Fibroblast of upper back skin (primary cell): ENCODE results near the gene CLSTN2.
A peak's percentile ranks its signal among the peaks of the same experiment; 100 is the strongest.

Experiments used
- DNase-seq: peaks from one replicate; pipeline ENCODE4 v3.0.0-alpha.2; 2013

The CLSTN2 gene

DNA sequence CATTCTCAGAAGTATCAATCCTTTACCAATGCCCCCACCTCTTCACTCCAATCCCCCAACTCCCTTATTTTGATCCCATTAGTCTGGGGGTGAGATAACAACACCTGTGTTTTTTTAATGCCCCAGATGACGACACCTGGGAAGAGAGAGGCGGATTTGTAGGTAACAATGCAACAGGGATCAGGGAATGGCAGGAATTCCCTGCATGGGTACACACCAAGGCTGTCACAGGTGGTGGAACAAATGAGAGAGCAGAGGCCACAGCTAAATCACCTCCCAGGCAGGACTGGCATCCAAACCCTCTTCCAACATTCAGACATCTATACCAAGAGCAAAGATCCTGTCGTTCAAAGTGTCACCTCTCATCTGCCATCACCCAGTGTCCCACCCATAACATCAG lies 423.7 kb downstream of the CLSTN2 start:
- DNase-seq, result no peak

DNA sequence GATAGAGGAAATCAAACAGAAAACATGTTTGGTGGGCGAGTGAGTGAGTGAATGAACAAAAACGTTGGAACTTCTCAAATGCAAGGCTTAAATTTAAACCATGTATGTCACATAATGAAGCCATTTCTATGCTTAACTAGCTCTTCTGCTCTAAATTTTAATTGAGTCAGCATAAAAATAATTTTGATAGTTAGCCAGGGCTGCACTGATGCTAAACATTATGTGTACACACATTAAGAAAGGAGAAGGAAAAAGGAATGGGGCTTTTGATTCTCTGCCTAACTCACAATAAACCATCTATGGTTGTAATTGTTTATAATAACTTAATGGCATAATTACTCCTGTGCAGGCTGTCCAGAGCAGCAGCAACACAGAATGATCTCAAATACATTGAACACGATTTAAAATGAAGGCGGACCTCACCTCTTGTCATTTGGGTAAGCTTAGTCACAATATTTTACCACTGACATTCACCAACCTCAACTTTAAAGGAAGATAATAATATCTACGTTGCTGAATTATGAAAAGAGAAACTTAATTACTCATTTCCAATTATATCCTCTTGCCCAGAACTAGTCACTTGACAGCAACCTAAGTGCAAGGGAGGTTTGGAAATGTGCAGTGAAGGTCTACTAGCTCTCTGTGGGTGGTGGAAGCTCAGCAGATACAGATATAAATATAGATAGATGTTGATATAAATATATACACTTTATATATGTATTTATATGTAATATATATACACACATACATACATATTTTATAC lies 424.4 kb downstream of the CLSTN2 start:
- DNase-seq, result no peak

DNA sequence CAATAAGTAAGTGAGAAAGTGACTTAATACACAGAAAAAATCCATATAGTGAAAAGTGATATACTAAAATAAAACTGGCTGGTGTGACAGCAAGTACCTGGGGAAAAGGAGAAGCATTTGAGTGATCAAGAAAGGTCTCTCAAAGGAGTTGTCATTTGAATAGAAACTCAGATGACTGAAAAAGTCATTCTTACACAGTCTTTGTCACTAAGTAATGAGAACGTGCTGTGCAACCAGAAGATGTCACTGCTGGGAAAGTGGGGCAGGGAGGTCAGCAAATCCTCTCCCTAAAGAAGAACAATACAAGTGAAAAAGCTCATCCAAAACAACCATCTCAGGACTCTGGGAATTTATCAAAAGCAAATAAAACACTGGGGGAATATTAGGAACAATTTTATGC lies 425.3 kb downstream of the CLSTN2 start:
- no peak for DNase-seq

DNA sequence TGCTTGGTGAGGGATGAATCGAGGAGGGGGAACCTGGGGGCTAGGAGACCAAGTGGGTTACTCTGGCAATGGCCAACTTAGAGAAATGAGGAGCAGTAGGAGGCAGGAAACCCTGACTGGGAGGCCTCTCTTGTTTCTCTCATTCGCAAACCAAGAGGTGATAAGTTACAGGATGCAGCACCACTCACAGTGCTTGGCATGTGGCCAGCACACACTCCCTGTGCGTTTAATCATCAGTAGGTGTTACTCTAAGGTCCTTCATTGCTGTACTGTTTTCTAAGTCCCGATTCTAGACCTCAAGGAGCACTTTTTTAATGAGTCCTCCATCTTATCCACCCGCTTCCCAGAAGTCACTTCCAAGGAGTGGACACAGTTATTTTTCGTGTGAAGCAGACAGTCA lies 428.8 kb downstream of the CLSTN2 start:
- DNase-seq, result no peak

DNA sequence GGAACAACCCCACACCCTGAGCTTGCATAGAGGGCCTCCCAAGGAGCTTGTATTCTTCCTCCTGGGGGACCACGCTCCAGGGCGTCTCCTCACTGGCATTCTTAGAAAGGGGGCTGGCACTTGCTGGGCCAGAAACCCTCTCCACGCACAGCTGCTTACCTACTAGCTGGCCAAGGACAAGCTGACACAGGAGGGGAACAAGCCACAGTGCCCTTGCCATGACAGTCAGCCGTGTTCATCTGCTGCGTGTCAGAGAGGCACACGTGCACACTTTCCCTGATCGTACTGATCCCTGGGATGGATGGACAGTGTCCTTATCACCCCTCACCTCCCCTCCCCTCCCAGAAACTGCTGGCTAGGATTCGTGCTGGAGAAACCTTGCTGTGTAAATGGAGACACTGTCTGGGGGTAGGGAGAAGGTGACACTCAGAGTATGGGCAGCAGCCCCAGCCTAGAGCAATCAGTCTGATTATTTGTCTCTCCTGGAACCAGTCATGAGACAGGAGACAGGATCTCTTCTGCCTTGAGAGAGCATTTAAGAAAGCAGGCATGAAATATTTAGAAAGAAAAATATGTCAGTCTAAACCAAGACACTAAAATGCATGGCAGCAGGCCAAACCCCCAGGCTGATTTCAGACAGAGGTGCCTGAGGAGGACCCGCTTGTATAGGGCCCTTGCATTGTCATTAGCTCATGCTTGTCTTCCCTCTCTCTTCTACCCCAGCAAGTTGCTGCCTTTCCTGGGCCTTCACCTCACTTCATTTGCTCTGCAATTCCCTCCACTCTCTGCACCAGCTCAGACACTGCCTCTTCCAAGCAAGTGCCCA lies 431.1 kb downstream of the CLSTN2 start:
- DNase-seq, result no peak

DNA sequence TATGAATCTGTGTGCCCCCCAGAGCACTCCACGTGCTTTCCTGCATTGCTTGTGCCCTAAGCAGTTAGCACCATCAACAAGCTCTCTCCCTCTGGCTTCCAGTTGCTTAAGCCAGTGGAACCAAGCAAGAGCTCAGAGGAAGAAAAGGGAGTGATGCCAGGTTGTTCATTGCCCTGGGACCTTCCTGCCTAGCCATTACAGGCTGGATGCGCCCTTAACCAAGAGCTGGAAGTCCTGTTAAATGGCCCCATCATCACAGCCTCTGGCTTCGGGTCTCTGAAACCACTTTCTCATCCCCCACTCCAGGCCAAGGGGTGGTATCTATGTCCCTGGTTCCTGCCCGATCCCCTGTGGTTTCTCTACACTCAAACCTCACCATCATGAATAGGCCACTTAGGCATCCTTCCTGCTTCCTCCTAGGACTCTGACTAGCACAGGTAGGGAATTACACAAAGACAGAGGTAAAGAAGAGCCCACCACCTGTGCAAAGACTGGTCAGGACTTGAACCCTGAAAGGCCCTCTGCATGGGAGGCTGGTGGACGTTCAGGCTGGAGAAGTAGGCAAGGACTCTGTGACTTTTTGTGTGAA lies 433.3 kb downstream of the CLSTN2 start:
- no peak for DNase-seq

DNA sequence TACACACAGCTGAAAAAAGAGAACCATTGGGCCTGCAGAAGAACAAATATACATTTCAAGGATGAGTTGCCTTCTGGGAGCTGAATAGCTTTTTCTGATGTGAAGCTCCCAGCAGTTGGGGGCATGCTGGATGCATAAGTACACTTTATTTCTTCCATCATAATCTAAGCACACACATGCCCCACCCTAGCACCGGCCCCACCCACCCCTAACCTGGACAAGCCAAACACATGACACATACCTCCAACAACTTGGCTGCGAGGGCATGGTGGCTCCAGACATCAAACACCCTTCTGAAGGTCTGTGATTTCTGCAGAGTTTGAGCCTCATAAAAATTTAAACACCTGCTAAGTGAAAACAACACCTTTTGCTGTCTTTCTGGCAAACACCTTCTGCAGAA lies 435.7 kb downstream of the CLSTN2 start:
- no peak for DNase-seq

DNA sequence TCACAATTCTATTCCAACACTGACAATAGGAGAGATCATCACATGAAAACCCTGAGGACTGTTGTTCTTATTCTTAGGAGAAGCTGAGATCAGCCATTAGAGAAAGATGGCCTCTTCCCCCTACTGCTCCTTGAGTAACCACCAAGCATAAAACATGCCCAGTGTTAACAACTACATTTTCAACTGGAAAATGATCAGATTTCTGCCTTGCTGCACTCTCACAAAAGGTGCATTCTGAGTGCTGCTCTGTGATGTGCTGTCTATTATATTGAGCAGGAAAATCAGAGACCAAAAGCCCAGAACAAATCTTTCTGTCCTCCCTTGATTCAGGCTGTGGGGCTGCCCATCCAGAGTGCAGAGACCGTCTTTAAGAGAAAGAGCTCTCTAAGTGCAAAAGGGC lies 438.2 kb downstream of the CLSTN2 start:
- no peak for DNase-seq

DNA sequence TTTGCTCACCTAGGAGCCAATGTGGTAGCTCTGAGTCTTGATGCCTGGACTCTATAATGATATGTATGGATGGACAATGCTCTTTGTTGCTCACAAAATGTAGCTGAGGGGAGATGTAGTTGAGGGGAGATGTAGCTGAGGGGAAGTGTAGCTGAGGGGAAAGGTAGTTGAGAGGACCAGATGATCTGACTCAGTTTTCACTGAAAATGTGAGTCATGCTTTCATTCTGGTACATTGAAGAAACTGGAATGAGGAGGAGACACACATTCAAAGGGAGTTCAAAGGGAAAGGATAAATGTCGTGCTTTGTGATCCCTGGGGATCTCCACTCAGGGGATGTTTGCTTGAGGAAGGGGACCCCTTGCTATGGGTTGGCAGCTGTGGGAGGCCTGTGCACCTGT lies 440.0 kb downstream of the CLSTN2 start:
- no peak for DNase-seq

DNA sequence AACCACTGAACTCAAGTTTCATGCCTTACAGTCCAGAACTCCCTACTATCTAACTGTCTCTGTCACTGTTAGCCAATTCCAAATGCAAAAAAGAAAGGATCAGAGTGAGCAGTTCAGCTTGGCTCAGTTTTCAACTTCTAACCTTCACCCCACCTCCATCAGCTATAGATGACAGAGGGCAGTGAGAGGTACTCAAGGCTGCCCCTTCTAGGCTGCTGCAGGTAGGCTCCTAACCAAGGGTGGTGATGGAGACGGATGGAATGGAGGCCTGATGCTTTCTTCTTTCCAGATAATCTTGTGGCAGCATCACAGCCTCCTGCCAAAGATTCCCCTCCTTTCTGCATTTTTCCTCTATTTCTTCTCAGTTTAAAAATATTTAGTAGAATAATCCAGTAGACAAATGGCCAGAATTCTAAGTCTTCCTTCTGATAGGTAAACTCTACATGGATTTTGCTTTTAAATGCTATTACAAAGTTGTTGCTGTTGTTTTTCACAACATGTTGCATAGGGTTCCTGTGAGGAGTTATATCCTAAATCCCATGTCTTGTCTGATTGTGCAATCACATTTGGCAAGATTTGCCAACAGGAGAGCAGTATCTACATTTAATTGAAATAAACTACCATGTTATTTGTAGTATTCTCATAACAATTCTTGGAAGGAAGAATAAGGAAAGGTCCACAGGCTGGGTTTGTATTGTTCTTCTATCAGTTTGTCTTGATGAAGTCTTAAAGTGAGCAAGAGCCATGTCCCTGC lies 441.3 kb downstream of the CLSTN2 start:
- no peak for DNase-seq

DNA sequence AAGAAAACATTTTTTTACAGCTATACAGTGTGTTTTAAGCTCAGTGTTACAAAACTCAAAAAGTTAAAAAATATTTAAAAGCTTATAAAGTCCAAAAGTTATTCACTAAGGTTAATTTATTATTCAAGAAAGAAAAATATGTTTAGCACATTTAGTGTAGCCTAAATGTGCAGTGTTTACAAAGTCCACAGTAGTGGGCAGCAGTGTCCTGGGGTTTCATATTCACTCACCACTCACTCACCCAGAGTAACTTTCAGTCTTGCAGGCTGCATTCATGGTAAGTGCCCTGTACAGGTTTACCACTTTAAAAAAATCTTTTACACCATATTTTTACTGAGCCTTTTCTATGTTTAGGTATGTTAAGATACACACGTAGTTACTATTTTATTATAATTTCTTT lies 442.7 kb downstream of the CLSTN2 start:
- DNase-seq, result no peak

DNA sequence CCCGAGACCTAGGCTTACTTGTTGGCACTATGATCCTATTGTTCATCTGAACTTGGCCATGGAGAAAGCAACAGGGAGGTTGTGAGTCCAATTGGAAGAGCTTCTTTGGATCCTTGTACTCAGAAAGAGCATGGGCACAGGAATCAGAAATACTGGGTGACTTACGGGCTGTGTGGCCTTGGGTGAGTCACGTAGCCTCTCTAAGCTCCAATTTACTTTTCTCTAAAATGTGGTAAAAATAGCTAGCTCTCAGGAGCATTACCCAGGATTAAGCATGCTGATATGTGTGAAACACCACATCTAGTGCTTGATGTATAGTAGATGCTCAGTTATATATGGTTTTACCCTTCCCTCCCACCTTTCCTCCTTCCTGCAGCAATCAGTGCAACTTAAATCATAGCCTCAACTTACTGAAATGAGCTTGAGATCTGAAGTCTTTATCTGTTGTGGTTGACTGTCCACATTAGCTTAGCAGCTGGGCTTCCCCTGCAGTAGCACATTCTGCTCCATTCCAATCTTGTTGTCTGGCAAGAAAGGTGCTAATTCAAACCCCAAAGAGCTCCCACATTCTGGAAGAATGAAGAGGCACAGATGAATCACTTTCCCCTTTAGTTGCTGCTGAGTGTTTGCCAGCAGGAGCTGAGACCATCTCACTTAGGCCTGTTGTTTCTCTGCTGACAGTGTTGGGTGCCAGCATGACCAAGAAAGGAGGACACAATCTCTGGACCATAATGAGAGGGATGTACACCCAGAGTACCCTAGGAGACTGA lies 443.8 kb downstream of the CLSTN2 start:
- DNase-seq, result peak; percentile 2

DNA sequence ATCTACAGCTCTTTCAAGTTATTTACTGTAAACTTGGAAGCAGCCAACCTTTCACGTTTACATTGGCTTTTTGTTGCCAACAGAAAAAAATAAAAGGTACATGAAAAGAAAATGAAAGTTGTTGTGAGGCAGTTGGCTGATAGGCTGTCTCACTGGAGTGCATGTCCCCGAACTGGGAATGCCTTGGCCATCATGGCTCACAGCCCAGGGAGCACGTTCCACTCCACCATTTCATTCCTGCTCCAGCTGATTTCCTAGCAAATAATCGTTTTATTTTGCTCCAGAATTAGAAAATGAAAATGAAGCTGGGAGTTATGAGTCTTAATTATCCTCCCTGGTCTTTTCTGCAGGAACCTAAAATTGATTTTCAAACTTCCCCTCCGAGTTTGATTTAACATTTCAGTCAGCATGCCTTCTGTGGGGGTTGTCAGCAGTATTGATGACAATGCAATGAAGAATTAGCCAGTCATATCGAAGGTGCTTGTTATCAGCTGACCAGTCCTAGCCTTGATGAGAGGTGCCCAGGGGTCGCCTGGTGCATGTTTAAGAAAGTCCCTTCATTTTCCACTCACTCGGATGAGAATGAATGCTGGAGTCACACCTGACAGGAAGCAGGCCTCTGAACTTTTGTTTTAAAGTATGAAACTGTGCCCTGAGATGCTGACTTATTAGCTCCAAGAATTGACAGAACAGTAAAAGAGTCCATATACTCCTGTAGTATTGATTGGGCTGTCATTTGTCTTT lies 449.2 kb downstream of the CLSTN2 start:
- DNase-seq, result no peak

DNA sequence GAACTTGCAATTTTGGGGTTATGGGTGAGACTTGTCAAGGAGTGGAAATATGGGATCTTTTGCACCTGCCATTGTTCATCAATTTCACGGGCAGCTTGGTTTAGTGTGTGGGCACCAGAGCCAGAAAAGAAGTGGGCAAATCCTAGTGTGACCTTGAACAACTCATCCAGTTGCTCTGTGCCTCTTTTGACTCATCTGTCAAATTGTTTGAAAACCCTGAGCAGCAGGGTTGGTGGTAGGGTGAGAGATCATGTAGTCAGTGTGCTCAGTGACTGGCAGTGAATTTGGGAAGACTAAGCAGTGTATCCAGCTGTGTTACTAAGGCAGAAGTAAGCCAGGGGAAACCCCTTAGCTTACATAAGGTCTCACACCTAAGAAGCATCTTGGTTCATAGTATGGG lies 449.9 kb downstream of the CLSTN2 start:
- no peak for DNase-seq

DNA sequence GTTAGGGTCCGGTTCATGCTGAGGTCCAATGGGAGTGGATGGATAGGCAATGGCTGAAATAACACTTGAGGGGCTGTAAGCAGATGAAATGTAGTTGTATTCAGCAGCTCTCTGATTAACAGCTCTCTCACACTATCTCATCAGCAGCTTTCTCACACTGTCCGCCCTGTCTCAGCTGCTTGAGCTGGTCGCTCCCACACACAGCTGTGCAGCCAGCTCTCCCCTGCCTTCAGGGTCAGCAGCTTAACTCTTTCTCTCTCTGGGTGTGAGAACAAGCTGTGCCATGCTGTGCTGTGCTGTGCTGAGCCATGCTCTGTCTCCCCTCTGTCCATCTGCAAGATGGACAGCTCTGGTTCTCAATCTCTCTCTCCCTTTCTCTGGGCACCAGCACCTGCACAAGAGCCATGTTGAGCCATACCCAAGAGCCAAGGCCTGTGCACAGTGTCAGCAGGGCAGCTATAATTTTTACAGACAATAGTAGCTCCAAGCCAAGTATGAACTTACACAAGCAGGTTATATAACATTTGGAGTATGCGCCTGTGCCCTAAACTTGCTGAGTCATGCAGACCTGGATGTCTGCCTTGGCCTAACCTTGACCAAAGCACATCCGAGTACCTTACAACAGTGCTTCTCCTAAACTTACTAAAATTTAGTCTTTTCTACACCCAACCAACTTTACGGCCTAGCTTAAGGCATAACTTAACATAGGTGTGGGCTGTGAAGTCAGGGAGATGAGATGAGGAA lies 451.5 kb downstream of the CLSTN2 start:
- DNase-seq, result no peak

DNA sequence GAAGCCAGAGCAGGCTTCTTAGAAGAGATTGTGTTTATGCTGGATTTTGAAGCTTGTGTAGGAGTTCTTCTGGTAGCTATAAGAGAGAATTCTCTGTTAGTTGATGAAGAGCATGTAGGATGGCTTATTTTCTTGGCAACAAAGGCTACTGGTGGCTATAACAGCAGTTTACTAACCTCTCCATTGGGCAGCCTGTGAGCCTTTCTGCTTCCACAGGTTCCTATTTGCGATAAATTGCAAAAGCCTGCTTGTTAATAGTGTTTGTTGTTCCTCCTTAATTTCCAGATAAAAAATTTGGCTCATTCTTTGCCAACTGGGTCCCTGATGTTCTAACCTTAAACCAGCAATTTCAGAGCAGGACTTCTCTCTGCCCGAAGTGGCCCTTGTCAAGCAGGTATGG lies 452.3 kb downstream of the CLSTN2 start:
- no peak for DNase-seq

DNA sequence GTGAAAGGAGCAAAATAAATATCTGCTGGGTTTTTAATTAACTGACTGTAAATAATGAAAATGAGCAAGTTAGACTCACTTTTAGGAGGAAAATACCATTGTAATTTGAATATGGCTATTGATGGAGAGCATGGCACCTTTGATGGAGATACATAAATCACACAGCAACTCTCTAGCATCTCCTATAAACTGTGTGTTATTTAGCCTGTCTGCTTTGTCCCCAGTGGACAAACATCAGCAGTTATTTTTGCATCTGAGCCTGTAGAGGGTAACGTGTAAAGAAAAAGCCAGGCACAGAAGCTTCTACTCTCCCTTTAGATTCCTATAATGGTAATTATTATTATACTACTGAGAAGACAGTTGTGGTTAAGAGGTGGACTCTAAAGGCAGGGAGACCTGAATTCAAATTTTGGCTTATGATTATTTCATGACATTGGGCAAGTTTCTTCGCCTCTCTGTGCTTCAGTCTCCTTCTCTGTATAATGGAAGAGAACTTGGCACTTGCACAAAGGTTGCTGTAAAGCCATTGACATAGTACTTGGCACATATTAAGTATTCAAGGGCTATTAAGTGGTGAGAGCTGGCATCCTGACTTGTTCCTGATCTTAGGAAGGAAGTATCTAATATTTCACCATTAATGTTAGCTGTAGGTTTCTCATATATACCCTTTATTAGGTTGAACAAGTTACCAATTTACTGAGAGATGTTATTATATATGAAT lies 453.4 kb downstream of the CLSTN2 start:
- DNase-seq, result no peak

DNA sequence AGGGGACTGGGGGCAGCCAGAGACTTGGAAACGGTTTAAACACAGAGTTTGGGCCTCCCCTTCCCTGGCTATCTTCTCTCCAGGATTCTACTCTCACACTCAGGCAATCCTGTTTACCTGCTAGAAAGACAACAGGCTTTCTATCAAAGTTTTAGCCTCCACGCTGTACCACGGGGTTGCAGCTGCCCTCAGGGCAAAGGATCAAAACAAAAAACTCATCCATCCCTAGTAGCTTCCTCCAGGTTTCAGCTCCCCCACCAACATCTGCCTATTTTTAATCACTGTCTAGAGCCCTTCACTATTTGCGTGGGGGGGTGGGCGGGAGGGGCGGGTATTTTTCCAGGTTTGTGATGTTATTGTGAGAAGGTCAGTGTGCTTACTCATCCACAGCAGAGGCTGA lies 456.1 kb downstream of the CLSTN2 start:
- DNase-seq, result no peak

DNA sequence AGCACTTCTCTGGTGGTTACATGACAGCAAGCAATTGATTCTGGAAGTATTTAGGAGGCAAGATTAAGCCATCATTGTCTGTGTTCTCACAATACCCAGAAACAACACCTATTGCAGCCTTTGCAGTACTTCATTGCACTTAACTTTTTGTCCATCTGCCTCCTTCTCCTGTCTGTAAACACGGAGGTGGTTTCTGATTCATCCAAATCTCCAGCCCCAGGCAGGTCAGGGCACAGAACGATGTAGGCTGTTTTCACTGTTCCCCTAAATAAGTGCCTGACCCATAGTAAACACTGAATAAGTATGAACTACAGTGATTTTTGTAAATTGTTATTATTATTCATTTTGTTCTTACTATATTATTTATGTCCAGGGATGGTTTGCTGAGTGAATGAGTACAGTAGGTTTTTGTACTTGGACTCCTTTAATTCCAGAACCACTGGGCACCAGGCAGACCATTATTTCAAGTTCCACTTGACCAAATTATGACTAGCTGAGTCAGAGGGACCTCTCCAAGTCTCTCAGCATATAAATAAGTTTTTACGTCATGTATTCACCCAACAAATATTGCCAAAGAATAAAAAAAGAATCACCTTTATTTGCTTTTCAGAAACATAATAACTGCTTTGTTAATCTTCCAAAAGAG lies 459.6 kb downstream of the CLSTN2 start:
- DNase-seq, result no peak
